Sigmoid colon (tissue), 4 donors: ENCODE results near the gene B4GALNT1.
"Not testable (repeated sequence)": the region's sequence is repeated elsewhere in the genome, so short reads cannot be mapped to it uniquely, and the experiment has no call there.

Source experiments
- EP300 ChIP-seq, 4 donors: sonication (generic); formaldehyde crosslinking; IDR thresholded peaks; one replicate each; pipeline ENCODE4 v1.6.1; 2017; ENCODE audit warnings: antibody characterized with exemption in 4 of 4
- TF ChIP-seq, protein P1 (sequence below), 4 experiments: fragments of 450-650 bp in 3 of 4; fragments of 200-600 bp in 1 of 4; IDR thresholded peaks; one replicate each; pipeline ENCODE4 v1.5.1; 2016 to 2019; ENCODE audit warnings: antibody characterized with exemption in 4 of 4, mild to moderate bottlenecking in 3 of 4, moderate library complexity in 2 of 4

DNA sequence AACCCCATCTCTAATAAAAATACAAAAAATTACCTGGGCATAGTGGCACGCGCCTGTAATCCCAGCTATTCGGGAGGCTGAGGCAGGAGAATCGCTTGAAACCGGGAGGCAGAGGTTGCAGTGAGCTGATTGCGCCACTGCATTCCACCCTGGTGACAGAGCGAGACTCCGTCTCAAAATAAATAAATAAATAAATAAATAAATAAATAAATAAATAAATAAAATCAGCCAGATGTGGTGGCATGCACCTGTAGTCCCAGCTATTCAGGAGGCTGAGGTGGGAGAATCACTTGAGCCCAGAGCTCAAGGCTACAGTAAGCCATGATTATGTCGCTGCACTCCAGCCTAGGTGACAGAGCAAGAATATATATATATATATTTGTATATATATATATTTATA is 44.9 kb upstream of the B4GALNT1 start:
- TF ChIP-seq, protein P1, sequence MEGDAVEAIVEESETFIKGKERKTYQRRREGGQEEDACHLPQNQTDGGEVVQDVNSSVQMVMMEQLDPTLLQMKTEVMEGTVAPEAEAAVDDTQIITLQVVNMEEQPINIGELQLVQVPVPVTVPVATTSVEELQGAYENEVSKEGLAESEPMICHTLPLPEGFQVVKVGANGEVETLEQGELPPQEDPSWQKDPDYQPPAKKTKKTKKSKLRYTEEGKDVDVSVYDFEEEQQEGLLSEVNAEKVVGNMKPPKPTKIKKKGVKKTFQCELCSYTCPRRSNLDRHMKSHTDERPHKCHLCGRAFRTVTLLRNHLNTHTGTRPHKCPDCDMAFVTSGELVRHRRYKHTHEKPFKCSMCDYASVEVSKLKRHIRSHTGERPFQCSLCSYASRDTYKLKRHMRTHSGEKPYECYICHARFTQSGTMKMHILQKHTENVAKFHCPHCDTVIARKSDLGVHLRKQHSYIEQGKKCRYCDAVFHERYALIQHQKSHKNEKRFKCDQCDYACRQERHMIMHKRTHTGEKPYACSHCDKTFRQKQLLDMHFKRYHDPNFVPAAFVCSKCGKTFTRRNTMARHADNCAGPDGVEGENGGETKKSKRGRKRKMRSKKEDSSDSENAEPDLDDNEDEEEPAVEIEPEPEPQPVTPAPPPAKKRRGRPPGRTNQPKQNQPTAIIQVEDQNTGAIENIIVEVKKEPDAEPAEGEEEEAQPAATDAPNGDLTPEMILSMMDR (IDR thresholded peaks at IDR 0.05) = not testable (repeated sequence)
- TF ChIP-seq EP300 (IDR thresholded peaks at IDR 0.05) = not testable (repeated sequence)
